ENCODE results near the gene MAP4.

The MAP4 gene

GRCh38 chr3:47885168-47885567 is 131.0 kb downstream of the MAP4 start:
- no peak for DNase-seq (ENCODE audit: low spot score)
- Histone ChIP-seq H3K4me3 (no peak overlapping the region), H3K27ac (no peak overlapping the region)
- TF ChIP-seq CTCF (IDR thresholded peaks at IDR 0.05): no peak

GRCh38 chr3:47884603-47885002 is 131.6 kb downstream of the MAP4 start:
- no peak for TF ChIP-seq CTCF (IDR thresholded peaks at IDR 0.05)
- no peak for DNase-seq (ENCODE audit: low spot score)
- no peak overlapping the region for H3K4me3 ChIP-seq
- H3K27ac ChIP-seq: no peak overlapping the region

GRCh38 chr3:47882338-47882737 is 133.9 kb downstream of the MAP4 start:
- Histone ChIP-seq H3K27ac (no peak overlapping the region), H3K4me3 (no peak overlapping the region)
- TF ChIP-seq CTCF (IDR thresholded peaks at IDR 0.05): no peak
- no peak for DNase-seq (ENCODE audit: low spot score)

- no peak for DNase-seq (ENCODE audit: low spot score)
- TF ChIP-seq CTCF (IDR thresholded peaks at IDR 0.05): no peak
- H3K4me3 ChIP-seq: no peak overlapping the region
- peak overlapping the region in 1 of 2 donors; percentile 25 for H3K27ac ChIP-seq
Measured at GRCh38 chr3:47877719-47878118, 138.5 kb downstream of the MAP4 start.

GRCh38 chr3:47877290-47877689 is 138.9 kb downstream of the MAP4 start:
- H3K4me3 ChIP-seq: no peak overlapping the region
- H3K27ac ChIP-seq: peak overlapping the region in 1 of 2 donors; percentile 25
- no peak for TF ChIP-seq CTCF (IDR thresholded peaks at IDR 0.05)
- DNase-seq (ENCODE audit: low spot score): no peak

- Histone ChIP-seq H3K27ac (no peak overlapping the region), H3K4me3 (no peak overlapping the region)
- no peak for DNase-seq (ENCODE audit: low spot score)
- TF ChIP-seq CTCF (IDR thresholded peaks at IDR 0.05): no peak
Measured at GRCh38 chr3:47874913-47875312, 141.3 kb downstream of the MAP4 start.

- no peak overlapping the region for H3K27ac ChIP-seq
- H3K4me3 ChIP-seq: no peak overlapping the region
- no peak for TF ChIP-seq CTCF (IDR thresholded peaks at IDR 0.05)
- no peak for DNase-seq (ENCODE audit: low spot score)
Measured at GRCh38 chr3:47874438-47874837, 141.8 kb downstream of the MAP4 start.
